ENCODE measurements around the gene INPP5F. TPM values are rescaled to one million over a fixed set of nuclear protein-coding genes. Genes with fewer than 3 reads are reported as not detected.
"Not testable (repeated sequence)": the region's sequence is repeated elsewhere in the genome, so short reads cannot be mapped to it uniquely, and the experiment has no call there.

Gene INPP5F
- total RNA-seq, 5 donors from 2014 or later (not counting 1 experiment from before 2014, with no cell fraction given): 7.3 to 13.7 (median 9.8) TPM

DNA sequence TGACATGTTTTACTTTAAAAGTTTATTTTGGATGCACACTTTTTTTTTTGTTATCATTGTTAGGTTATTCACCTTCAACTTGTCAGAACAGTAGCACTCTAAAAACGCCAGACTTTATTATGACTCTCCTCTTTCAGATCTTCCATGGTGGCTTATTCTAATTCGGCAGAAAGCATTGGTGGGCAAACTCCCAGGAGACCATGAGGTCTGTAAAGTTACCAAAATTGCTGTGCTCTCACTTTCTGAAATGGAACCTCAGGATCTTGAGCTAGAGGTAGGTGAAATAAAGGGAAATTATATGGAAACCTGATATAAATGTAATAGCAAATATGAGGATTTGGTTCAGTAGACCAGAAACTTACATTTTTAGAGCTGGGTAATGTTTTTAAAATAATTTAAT is 55.6 kb downstream of the INPP5F start:
- 90% methylated on average over 2 of the region's 2 CpGs for WGBS (ENCODE audit: insufficient coverage)
- DNase-seq: no peak
- Mint-ChIP-seq H3K9me3 (no peaks in the 10 kb centered on the region), H3K4me3 (no peak overlapping the region), H3K36me3 (peaks cover 7% of the 10 kb centered on the region), H3K27ac (no peak overlapping the region), H3K27me3 (no peaks in the 10 kb centered on the region), H3K4me1 (peaks cover 21 to 35% (median 26%) of the 10 kb centered on the region in 3 donors)
- no peak for ATAC-seq (replicated peaks in 1 of 4)
- no peak overlapping the region for H3K4me3 ChIP-seq (ENCODE audit: control insufficient read depth in 1 of 2, extremely low read depth in 1 of 2, low read length in 1 of 2)
- peaks cover 3% of the 10 kb centered on the region for H3K9me3 ChIP-seq
- peaks cover 3 to 15% of the 10 kb centered on the region in 2 experiments for H3K4me1 ChIP-seq (ENCODE audit: control insufficient read depth in 1 of 2, extremely low read depth in 1 of 2, insufficient read depth in 2 of 2, low read length in 2 of 2)
- POLR2A ChIA-PET: no interaction called here
- CTCF ChIA-PET: no interaction called here
- H3K27ac ChIP-seq (ENCODE audit: low read length): no peak overlapping the region
- no peaks in the 10 kb centered on the region for H3K36me3 ChIP-seq (ENCODE audit: control insufficient read depth in 2 of 2, extremely low read depth in 1 of 2, insufficient read depth in 1 of 2, low read length in 1 of 2)
- no peaks in the 10 kb centered on the region for H3K27me3 ChIP-seq (replicated peaks in 1 of 2; ENCODE audit: control insufficient read depth in 2 of 2, extremely low read depth in 1 of 2, insufficient read depth in 2 of 2, low read length in 1 of 2)

DNA sequence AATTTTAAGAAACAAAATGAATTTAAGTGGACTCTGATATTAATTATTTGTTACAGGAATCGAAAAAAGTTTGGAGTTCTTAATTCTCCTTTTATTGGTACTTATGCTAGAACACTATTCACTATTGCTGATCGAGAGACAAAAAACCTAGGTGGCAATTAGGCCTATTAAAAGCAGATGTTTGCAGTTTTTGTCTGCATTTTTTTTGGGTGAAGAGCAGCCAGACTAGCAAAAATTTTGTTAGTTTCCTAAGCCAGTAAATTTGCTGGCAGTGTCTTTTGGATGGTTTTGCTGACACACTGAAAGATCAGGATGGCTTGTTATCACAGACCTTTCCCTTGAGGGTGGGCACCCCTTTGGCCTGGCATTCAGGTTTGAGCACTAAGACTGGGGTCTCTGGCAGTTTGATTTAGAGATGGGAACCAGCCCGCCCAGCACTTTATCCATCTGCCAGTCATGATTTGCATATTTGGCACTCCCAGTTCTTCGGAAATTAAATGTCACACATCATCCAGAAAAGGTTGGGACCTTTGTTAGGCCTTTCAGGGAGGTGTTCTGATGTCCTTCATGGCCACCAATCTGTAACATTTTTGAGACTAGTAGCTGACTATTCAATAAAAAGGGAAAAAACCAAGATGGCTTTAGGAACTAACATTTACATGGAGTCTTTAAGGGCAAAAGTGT is 57.3 kb downstream of the INPP5F start:
- no peak overlapping the region for H3K27ac ChIP-seq (ENCODE audit: low read length)
- H3K9me3 ChIP-seq: peaks cover 3% of the 10 kb centered on the region
- Mint-ChIP-seq H3K27ac (no peak overlapping the region), H3K9me3 (no peaks in the 10 kb centered on the region), H3K4me1 (peaks cover 29 to 42% (median 33%) of the 10 kb centered on the region in 3 donors), H3K4me3 (no peak overlapping the region), H3K27me3 (no peaks in the 10 kb centered on the region), H3K36me3 (peaks cover 11% of the 10 kb centered on the region)
- no peaks in the 10 kb centered on the region for H3K27me3 ChIP-seq (replicated peaks in 1 of 2; ENCODE audit: control insufficient read depth in 2 of 2, extremely low read depth in 1 of 2, insufficient read depth in 2 of 2, low read length in 1 of 2)
- ATAC-seq (replicated peaks in 1 of 4) (no peak), DNase-seq (no peak)
- POLR2A ChIA-PET: no interaction called here
- peaks cover 6 to 19% of the 10 kb centered on the region in 2 experiments for H3K4me1 ChIP-seq (ENCODE audit: control insufficient read depth in 1 of 2, extremely low read depth in 1 of 2, insufficient read depth in 2 of 2, low read length in 2 of 2)
- no peaks in the 10 kb centered on the region for H3K36me3 ChIP-seq (ENCODE audit: control insufficient read depth in 2 of 2, extremely low read depth in 1 of 2, insufficient read depth in 1 of 2, low read length in 1 of 2)
- WGBS (ENCODE audit: insufficient coverage): no CpG with 5 or more reads among the region's 4 CpGs
- CTCF ChIA-PET: no interaction called here
- H3K4me3 ChIP-seq (ENCODE audit: control insufficient read depth in 1 of 2, extremely low read depth in 1 of 2, low read length in 1 of 2): no peak overlapping the region

- H3K9me3 Mint-ChIP-seq: no peaks in the 10 kb centered on the region
- H3K4me3 Mint-ChIP-seq: no peak overlapping the region
- no peaks in the 10 kb centered on the region for H3K36me3 ChIP-seq (ENCODE audit: control insufficient read depth in 2 of 2, extremely low read depth in 1 of 2, insufficient read depth in 1 of 2, low read length in 1 of 2)
- ChIA-PET CTCF (no interaction called here), POLR2A (no interaction called here)
- no peaks in the 10 kb centered on the region for H3K27me3 ChIP-seq (replicated peaks in 1 of 2; ENCODE audit: control insufficient read depth in 2 of 2, extremely low read depth in 1 of 2, insufficient read depth in 2 of 2, low read length in 1 of 2)
- H3K27ac ChIP-seq (ENCODE audit: low read length): no peak overlapping the region
- no peak overlapping the region for H3K4me3 ChIP-seq (ENCODE audit: control insufficient read depth in 1 of 2, extremely low read depth in 1 of 2, low read length in 1 of 2)
- ATAC-seq (replicated peaks in 1 of 4) (no peak), DNase-seq (no peak)
- no CpG with 5 or more reads among the region's 7 CpGs for WGBS (ENCODE audit: insufficient coverage)
- no peaks in the 10 kb centered on the region for H3K27me3 Mint-ChIP-seq
- H3K36me3 Mint-ChIP-seq: peaks cover 7% of the 10 kb centered on the region
- H3K27ac Mint-ChIP-seq: no peak overlapping the region
- peaks cover 29 to 42% (median 34%) of the 10 kb centered on the region in 3 donors for H3K4me1 Mint-ChIP-seq
- H3K9me3 ChIP-seq: peaks cover 3% of the 10 kb centered on the region
- peaks cover 6 to 19% of the 10 kb centered on the region in 2 experiments for H3K4me1 ChIP-seq (ENCODE audit: control insufficient read depth in 1 of 2, extremely low read depth in 1 of 2, insufficient read depth in 2 of 2, low read length in 2 of 2)
These were observed 57.8 kb downstream of the INPP5F start for GRCh38 chr10:119783665-119784027.

DNA sequence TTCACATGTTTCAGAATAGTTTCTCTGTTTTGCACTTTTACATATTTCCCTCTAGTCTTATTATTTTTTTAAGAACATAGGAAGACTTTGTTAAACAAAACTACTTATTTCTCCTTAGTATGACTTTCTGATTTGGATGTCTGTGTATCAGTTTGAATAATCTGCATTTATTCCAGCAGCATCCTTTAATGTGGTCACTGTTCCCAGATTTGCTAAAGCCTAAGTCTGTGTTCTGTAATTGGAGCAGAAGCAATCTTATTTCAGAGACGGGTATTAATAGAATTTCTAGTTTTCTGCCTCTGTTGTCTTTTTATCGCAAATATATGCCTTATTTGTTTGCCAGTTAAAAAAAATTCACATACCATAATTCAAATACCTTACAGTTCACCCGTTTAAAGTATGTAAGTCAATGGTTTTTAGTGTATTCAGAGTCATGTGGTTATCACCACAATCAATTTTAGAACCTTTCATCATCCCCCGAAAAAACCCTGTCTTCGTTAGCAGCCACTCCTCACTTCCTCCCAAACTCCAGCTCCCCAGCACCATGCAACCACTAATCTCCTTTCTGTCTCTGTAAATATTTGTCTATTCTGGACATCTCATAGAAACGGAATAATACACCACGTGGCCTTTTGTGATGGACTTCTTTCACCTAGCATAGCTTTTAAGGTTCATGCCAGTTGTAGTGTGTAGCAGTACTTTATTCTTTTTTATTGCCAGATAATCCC is 58.7 kb downstream of the INPP5F start:
- no peaks in the 10 kb centered on the region for H3K36me3 ChIP-seq (ENCODE audit: control insufficient read depth in 2 of 2, extremely low read depth in 1 of 2, insufficient read depth in 1 of 2, low read length in 1 of 2)
- H3K36me3 Mint-ChIP-seq: peaks cover 4% of the 10 kb centered on the region
- H3K4me1 Mint-ChIP-seq: peaks cover 29 to 39% (median 34%) of the 10 kb centered on the region in 3 donors
- DNase-seq (peak in 6 of 35 experiments; percentile 2 to 37 (median 4)), ATAC-seq (replicated peaks in 1 of 4) (peak in 3 of 4 experiments; percentile 69 to 91 (median 77))
- ChIA-PET POLR2A (interaction anchor here (0.6 to 0.7 kb wide), 2 partner anchors 17 to 209 kb away, joined by 6 read pairs; no protein-coding TSS in a partner anchor), CTCF (interaction anchor here in 1 of 2 donors (0.6 kb wide), 1 partner anchor 32 kb away, joined by 3 read pairs; no protein-coding TSS in a partner anchor)
- no peak overlapping the region for H3K27ac ChIP-seq (ENCODE audit: low read length)
- no peaks in the 10 kb centered on the region for H3K9me3 Mint-ChIP-seq
- no peaks in the 10 kb centered on the region for H3K27me3 Mint-ChIP-seq
- WGBS (ENCODE audit: insufficient coverage): 12% methylated on average over 3 of the region's 7 CpGs
- peak overlapping the region in 2 of 3 donors; percentile 9 to 29 for H3K4me3 Mint-ChIP-seq
- H3K27me3 ChIP-seq (replicated peaks in 1 of 2; ENCODE audit: control insufficient read depth in 2 of 2, extremely low read depth in 1 of 2, insufficient read depth in 2 of 2, low read length in 1 of 2): no peaks in the 10 kb centered on the region
- peaks cover 6 to 19% of the 10 kb centered on the region in 2 experiments for H3K4me1 ChIP-seq (ENCODE audit: control insufficient read depth in 1 of 2, extremely low read depth in 1 of 2, insufficient read depth in 2 of 2, low read length in 2 of 2)
- H3K27ac Mint-ChIP-seq: peak overlapping the region; percentile 7 to 50
- H3K9me3 ChIP-seq: peaks cover 3% of the 10 kb centered on the region
- H3K4me3 ChIP-seq (ENCODE audit: control insufficient read depth in 1 of 2, extremely low read depth in 1 of 2, low read length in 1 of 2): no peak overlapping the region

GRCh38 chr10:119786117-119786769 is 60.4 kb downstream of the INPP5F start:
- Mint-ChIP-seq H3K4me1 (peaks cover 29 to 39% (median 34%) of the 10 kb centered on the region in 3 donors), H3K4me3 (no peak overlapping the region), H3K27me3 (no peaks in the 10 kb centered on the region), H3K36me3 (peaks cover 4% of the 10 kb centered on the region), H3K9me3 (no peaks in the 10 kb centered on the region), H3K27ac (no peak overlapping the region)
- ATAC-seq (replicated peaks in 1 of 4) (no peak), DNase-seq (peak in 1 of 35 experiments; percentile 9)
- Histone ChIP-seq H3K36me3 (ENCODE audit: control insufficient read depth in 2 of 2, extremely low read depth in 1 of 2, insufficient read depth in 1 of 2, low read length in 1 of 2) (no peaks in the 10 kb centered on the region), H3K27me3 (replicated peaks in 1 of 2; ENCODE audit: control insufficient read depth in 2 of 2, extremely low read depth in 1 of 2, insufficient read depth in 2 of 2, low read length in 1 of 2) (no peaks in the 10 kb centered on the region), H3K4me3 (ENCODE audit: control insufficient read depth in 1 of 2, extremely low read depth in 1 of 2, low read length in 1 of 2) (no peak overlapping the region), H3K4me1 (ENCODE audit: control insufficient read depth in 1 of 2, extremely low read depth in 1 of 2, insufficient read depth in 2 of 2, low read length in 2 of 2) (peaks cover 6 to 19% of the 10 kb centered on the region in 2 experiments), H3K9me3 (no peaks in the 10 kb centered on the region), H3K27ac (ENCODE audit: low read length) (no peak overlapping the region)
- POLR2A ChIA-PET: interaction anchor here in 1 of 2 donors (0.5 kb wide), 1 partner anchor 24 kb away, joined by 3 read pairs; no protein-coding TSS in a partner anchor
- no CpG with 5 or more reads among the region's 5 CpGs for WGBS (ENCODE audit: insufficient coverage)
- CTCF ChIA-PET: no interaction called here

GRCh38 chr10:119795101-119795500 is 69.3 kb downstream of the INPP5F start:
- WGBS (ENCODE audit: insufficient coverage): no CpG with 5 or more reads among the region's 32 CpGs

More at GRCh38 chr10:119795101-119795500, 69.3 kb downstream of the INPP5F start:
- H3K4me3 ChIP-seq (ENCODE audit: control insufficient read depth in 1 of 2, extremely low read depth in 1 of 2, low read length in 1 of 2); ATAC-seq (replicated peaks in 1 of 4); H3K27ac ChIP-seq (ENCODE audit: low read length); POLR2A ChIA-PET; H3K27me3 ChIP-seq (replicated peaks in 1 of 2; ENCODE audit: control insufficient read depth in 2 of 2, extremely low read depth in 1 of 2, insufficient read depth in 2 of 2, low read length in 1 of 2); H3K4me1 ChIP-seq (ENCODE audit: control insufficient read depth in 1 of 2, extremely low read depth in 1 of 2, insufficient read depth in 2 of 2, low read length in 2 of 2); CTCF ChIA-PET; H3K9me3 ChIP-seq; DNase-seq; H3K4me3 Mint-ChIP-seq; H3K9me3 Mint-ChIP-seq; H3K4me1 Mint-ChIP-seq; H3K27ac Mint-ChIP-seq; H3K27me3 Mint-ChIP-seq: not testable (repeated sequence)
- peaks cover 36% of the 10 kb centered on the region for H3K36me3 Mint-ChIP-seq
- peaks cover 0 to 14% of the 10 kb centered on the region in 2 donors for H3K36me3 ChIP-seq (ENCODE audit: control insufficient read depth in 2 of 2, extremely low read depth in 1 of 2, insufficient read depth in 1 of 2, low read length in 1 of 2)

Measured in T-cell (primary cell).